ENCODE data around the gene THPO.

Gene THPO

GRCh38 chr3:184362668-184363546 is 15.1 kb downstream of the THPO start:
- peak; percentile 57 for TF ChIP-seq CTCF (conservative IDR thresholded peaks at IDR 0.05; ENCODE audit: low read depth, low read length)
- DNase-seq (ENCODE audit: low read depth) = peak; percentile 87
- peak overlapping the region; percentile 86 for H3K4me3 ChIP-seq (ENCODE audit: low read length)

GRCh38 chr3:184361932-184362667 is 15.9 kb downstream of the THPO start:
- no peak for DNase-seq (ENCODE audit: low read depth)
- no peak for TF ChIP-seq CTCF (conservative IDR thresholded peaks at IDR 0.05; ENCODE audit: low read depth, low read length)
- H3K4me3 ChIP-seq (ENCODE audit: low read length) = peak overlapping the region; percentile 86

- no peak for TF ChIP-seq CTCF (conservative IDR thresholded peaks at IDR 0.05; ENCODE audit: low read depth, low read length)
- no peak for DNase-seq (ENCODE audit: low read depth)
- peak within 1 kb of the TSS; percentile 86 for H3K4me3 ChIP-seq (ENCODE audit: low read length)
Observed at GRCh38 chr3:184361532-184361931, 16.5 kb downstream of the THPO start, which contains the start of the genes CLCN2 and POLR2H. Gene CLCN2 (minus strand): TSS chr3:184361605. CDS start chr3:184361479, 126 bp downstream. Gene POLR2H (plus strand): TSS chr3:184361710. CDS start chr3:184363493, 1,783 bp downstream.

- no peak for DNase-seq (ENCODE audit: low read depth)
- no peak for TF ChIP-seq CTCF (conservative IDR thresholded peaks at IDR 0.05; ENCODE audit: low read depth, low read length)
- H3K4me3 ChIP-seq (ENCODE audit: low read length) = peak overlapping the region; percentile 72
Observed at GRCh38 chr3:184360929-184361531, 17.0 kb downstream of the THPO start.

GRCh38 chr3:184360070-184360928 is 17.7 kb downstream of the THPO start:
- H3K4me3 ChIP-seq (ENCODE audit: low read length) = peak overlapping the region; percentile 72
- no peak for DNase-seq (ENCODE audit: low read depth)
- TF ChIP-seq CTCF (conservative IDR thresholded peaks at IDR 0.05; ENCODE audit: low read depth, low read length) = no peak

GRCh38 chr3:184359610-184360009 is 18.4 kb downstream of the THPO start:
- no peak for TF ChIP-seq CTCF (conservative IDR thresholded peaks at IDR 0.05; ENCODE audit: low read depth, low read length)
- no peak for DNase-seq (ENCODE audit: low read depth)
- H3K4me3 ChIP-seq (ENCODE audit: low read length) = no peak overlapping the region
